Lung (tissue), 12 donors: Measurements from ENCODE around the gene TBX6. TPM values are rescaled to one million over a fixed set of nuclear protein-coding genes. Genes with fewer than 3 reads are reported as not detected.
"Not testable (repeated sequence)": the region's sequence is repeated elsewhere in the genome, so short reads cannot be mapped to it uniquely, and the experiment has no call there.

ENCODE experiments used
- ATAC-seq: fragments of 200-7000 bp; cut with Tn5 transposase; one replicate; pipeline ENCODE4 v1.9.1; 2020; ENCODE audit warnings: moderate number of reproducible peaks; ENCODE audit not compliant: insufficient read depth, low FRiP score
- DNase-seq, 3 donors: peaks; one replicate each; pipeline ENCODE4 v3.0.0-alpha.2; 2013 to 2017
- H3K27ac ChIP-seq, 2 donors: one replicate each; pipeline ENCODE4 v1.5.1; 2013; ENCODE audit warnings: mild to moderate bottlenecking in 2 of 2, moderate library complexity in 2 of 2, control low read depth in 1 of 2, inconsistent platforms in 1 of 2, low read depth in 1 of 2, low read length in 1 of 2
- H3K27me3 ChIP-seq, 3 donors: one replicate each; pipeline ENCODE4 v1.5.1; 2013; ENCODE audit warnings: low read length in 2 of 3; ENCODE audit not compliant: control insufficient read depth in 3 of 3, insufficient read depth in 3 of 3
- H3K36me3 ChIP-seq, 4 donors: one replicate each; pipeline ENCODE4 v1.5.1; 2013; ENCODE audit warnings: low read length in 4 of 4, mild to moderate bottlenecking in 1 of 4, moderate library complexity in 1 of 4; ENCODE audit not compliant: control insufficient read depth in 4 of 4, insufficient read depth in 4 of 4
- H3K4me1 ChIP-seq, 5 donors: one replicate each; pipeline ENCODE4 v1.5.1; 2013; ENCODE audit warnings: low read length in 5 of 5, mild to moderate bottlenecking in 2 of 5, moderate library complexity in 1 of 5; ENCODE audit not compliant: control insufficient read depth in 5 of 5, insufficient read depth in 5 of 5
- H3K4me3 ChIP-seq: one replicate; pipeline ENCODE4 v1.5.1; 2013; ENCODE audit warnings: mild to moderate bottlenecking, control low read depth, moderate library complexity
- H3K9ac ChIP-seq, 2 donors: one replicate each; pipeline ENCODE4 v1.5.1; 2013; ENCODE audit warnings: low read length in 2 of 2, control low read depth in 1 of 2; ENCODE audit not compliant: insufficient read depth in 1 of 2
- H3K9me3 ChIP-seq, 4 donors: one replicate each; pipeline ENCODE4 v1.5.1; 2013; ENCODE audit warnings: low read length in 3 of 4, mild to moderate bottlenecking in 1 of 4, moderate library complexity in 1 of 4; ENCODE audit not compliant: control insufficient read depth in 4 of 4, insufficient read depth in 3 of 4
- WGBS, 2 donors: extraction: QIAGEN DNeasy Blood & Tissue Kit; methylation state at CpG; one replicate each; pipeline ENCODE4 v1.1.7; 2013; 5-methylcytosine and 5-hydroxymethylcytosine counted together
- polyA plus RNA-seq, 2 donors: library from polyadenylated mRNA; stranded (reverse); fragments of 200-250 nt; gene quantifications; one replicate each; pipeline ENCODE4 v1.2.1, GENCODE V29; 2013
- total RNA-seq, 2 donors: library from RNA; depleted of rRNA in 1 of 2; stranded (reverse); fragments of >200 nt in 1 of 2; gene quantifications; one replicate each; pipeline ENCODE4 v1.2.1, GENCODE V29; 2014 to 2021
- TF ChIP-seq, protein P1 (sequence below): IDR thresholded peaks from 2 replicates; pipeline ENCODE4 v1.5.1; 2012; ENCODE audit warnings: mild to moderate bottlenecking; ENCODE audit errors: control extremely low read depth, extremely low read depth
- donor health status: control.
- donor health status: control.
- donor health status: Bipolar disorder and iron deficiency.
- donor health status: healthy.
- donor health status: DM: yes; HTN: yes; CAD: no.

The TBX6 gene
- total and polyA plus RNA-seq, 4 donors: 0.60 to 1.7 (median 1.3) TPM

DNA sequence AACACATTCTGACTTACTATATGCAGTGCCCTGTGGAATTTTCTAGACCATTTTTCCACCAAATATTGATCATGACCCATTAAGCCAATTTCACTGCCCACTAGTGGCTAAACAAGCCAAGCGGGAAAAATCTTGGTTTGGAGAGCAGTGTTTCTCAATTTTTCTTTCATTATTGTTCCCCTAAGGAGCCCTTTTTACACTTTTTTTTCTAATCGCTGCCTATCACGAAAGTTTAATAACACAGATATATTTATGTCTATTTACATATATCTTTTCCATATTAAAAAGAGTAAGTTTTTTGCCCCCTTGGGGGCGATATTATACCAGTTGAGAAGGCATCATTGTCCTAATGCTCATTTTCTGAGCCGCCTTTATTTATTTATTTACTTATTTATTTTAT is 49.9 kb downstream of the TBX6 start:
- TF ChIP-seq, protein P1, sequence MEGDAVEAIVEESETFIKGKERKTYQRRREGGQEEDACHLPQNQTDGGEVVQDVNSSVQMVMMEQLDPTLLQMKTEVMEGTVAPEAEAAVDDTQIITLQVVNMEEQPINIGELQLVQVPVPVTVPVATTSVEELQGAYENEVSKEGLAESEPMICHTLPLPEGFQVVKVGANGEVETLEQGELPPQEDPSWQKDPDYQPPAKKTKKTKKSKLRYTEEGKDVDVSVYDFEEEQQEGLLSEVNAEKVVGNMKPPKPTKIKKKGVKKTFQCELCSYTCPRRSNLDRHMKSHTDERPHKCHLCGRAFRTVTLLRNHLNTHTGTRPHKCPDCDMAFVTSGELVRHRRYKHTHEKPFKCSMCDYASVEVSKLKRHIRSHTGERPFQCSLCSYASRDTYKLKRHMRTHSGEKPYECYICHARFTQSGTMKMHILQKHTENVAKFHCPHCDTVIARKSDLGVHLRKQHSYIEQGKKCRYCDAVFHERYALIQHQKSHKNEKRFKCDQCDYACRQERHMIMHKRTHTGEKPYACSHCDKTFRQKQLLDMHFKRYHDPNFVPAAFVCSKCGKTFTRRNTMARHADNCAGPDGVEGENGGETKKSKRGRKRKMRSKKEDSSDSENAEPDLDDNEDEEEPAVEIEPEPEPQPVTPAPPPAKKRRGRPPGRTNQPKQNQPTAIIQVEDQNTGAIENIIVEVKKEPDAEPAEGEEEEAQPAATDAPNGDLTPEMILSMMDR: no peak
- H3K4me3 ChIP-seq: no peak overlapping the region
- 23 to 28% methylated on average over 5 of the region's 5 CpGs for WGBS, 2 donors
- DNase-seq (peak in 2 of 3 donors; percentile 68 to 72), ATAC-seq (no peak)
- H3K27ac ChIP-seq: no peak overlapping the region
- no peak overlapping the region for H3K9ac ChIP-seq
- no peaks in the 10 kb centered on the region for H3K9me3 ChIP-seq
- peaks cover 0 to 2% (median 0%) of the 10 kb centered on the region in 3 donors for H3K27me3 ChIP-seq
- no peaks in the 10 kb centered on the region for H3K4me1 ChIP-seq
- H3K36me3 ChIP-seq: no peaks in the 10 kb centered on the region

DNA sequence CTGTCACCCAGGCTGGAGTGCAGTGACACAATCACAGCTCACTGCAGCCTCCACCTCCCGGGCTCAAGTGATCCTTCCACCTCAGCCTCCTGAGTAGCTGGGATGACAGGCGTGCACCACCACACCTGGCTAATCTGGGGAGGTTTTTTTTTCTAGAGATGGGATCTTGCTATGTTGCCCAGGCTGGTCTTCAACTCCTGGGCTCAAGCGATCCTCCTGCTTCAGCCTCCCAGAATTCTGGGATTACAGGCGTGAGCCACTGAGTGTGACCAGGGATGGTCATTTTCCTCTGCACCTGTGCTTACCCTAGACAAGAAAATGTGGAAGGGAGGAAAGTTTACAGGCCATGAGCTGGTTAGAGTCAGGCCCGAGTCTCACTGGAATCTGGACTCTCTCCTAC is 51.0 kb downstream of the TBX6 start:
- H3K36me3 ChIP-seq, H3K27ac ChIP-seq, H3K4me3 ChIP-seq, H3K9me3 ChIP-seq, ATAC-seq, H3K27me3 ChIP-seq, H3K4me1 ChIP-seq, DNase-seq, H3K9ac ChIP-seq: not testable (repeated sequence)
- 89 to 90% methylated on average over 5 of the region's 5 CpGs for WGBS, 2 donors

DNA sequence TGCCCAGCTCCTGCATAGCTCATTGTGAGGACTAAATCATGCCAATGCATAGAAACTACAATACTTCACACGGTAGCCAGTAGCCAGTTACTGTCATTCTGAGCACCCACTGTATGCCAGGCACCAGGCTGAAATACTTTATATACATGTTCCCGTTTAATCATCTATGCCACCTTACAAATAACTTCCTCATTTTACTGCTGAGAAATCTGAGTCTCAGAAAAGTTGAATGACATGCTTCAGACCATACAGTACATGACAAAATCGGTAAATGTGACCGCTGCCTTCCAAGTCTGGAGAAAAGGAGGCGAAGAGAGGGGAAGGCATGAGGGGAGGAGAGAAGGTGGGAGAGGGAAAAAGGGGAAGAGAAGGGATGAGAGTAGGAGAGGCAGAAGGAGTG is 51.5 kb downstream of the TBX6 start:
- no peak overlapping the region for H3K4me3 ChIP-seq
- no peaks in the 10 kb centered on the region for H3K4me1 ChIP-seq
- DNase-seq (no peak), ATAC-seq (no peak)
- no peak overlapping the region for H3K27ac ChIP-seq
- H3K36me3 ChIP-seq: no peaks in the 10 kb centered on the region
- 34 to 55% methylated on average over 5 of the region's 5 CpGs for WGBS, 2 donors
- H3K27me3 ChIP-seq: peaks cover 0 to 5% (median 0%) of the 10 kb centered on the region in 3 donors
- TF ChIP-seq, protein P1: no peak
- no peaks in the 10 kb centered on the region for H3K9me3 ChIP-seq
- no peak overlapping the region for H3K9ac ChIP-seq

Other genes starting within 250 kb of the TBX6 start
- gene CDIPT, start 228.7 kb downstream of the TBX6 start, total RNA-seq: 10 to 100 TPM; 66.9 to 71.7 TPM
- 100 to 1,000 TPM in 1 of 2 donors, 10 to 100 TPM in 1; 75.0 to 105 TPM for gene CDIPT, start 228.7 kb downstream of the TBX6 start, polyA plus RNA-seq
- 10 to 100 TPM in 1 of 2 donors, 1 to 10 TPM in 1; 6.4 to 19.2 TPM for gene SEZ6L2, start 192.4 kb downstream of the TBX6 start, total RNA-seq
- 1 to 10 TPM; 4.6 to 5.8 TPM for gene SEZ6L2, start 192.4 kb downstream of the TBX6 start, polyA plus RNA-seq
- 1 to 10 TPM in 1 of 2 donors, under 1 TPM in 1; 0.34 to 4.3 TPM for gene ASPHD1, start 191.4 kb downstream of the TBX6 start, total RNA-seq
- gene ASPHD1, start 191.4 kb downstream of the TBX6 start, polyA plus RNA-seq: 1 to 10 TPM; 3.2 to 4.1 TPM
- gene KCTD13, start 165.7 kb downstream of the TBX6 start, total RNA-seq: 10 to 100 TPM; 18.0 to 26.2 TPM
- 10 to 100 TPM; 15.0 to 15.1 TPM for gene KCTD13, start 165.7 kb downstream of the TBX6 start, polyA plus RNA-seq
- gene TMEM219, start 129.8 kb downstream of the TBX6 start, total RNA-seq: 100 to 1,000 TPM in 1 of 2 donors, 10 to 100 TPM in 1; 56.4 to 141 TPM
- 100 to 1,000 TPM; 127 to 210 TPM for gene TMEM219, start 129.8 kb downstream of the TBX6 start, polyA plus RNA-seq
- 10 to 100 TPM; 55.3 to 71.8 TPM for gene TAOK2, start 118.1 kb downstream of the TBX6 start, total RNA-seq
- 10 to 100 TPM; 33.8 to 55.5 TPM for gene TAOK2, start 118.1 kb downstream of the TBX6 start, polyA plus RNA-seq
- 10 to 100 TPM; 16.9 to 22.7 TPM for gene HIRIP3, start 96.3 kb downstream of the TBX6 start, total RNA-seq
- 10 to 100 TPM; 13.1 to 18.4 TPM for gene HIRIP3, start 96.3 kb downstream of the TBX6 start, polyA plus RNA-seq
- gene INO80E, start 95.7 kb downstream of the TBX6 start, total RNA-seq: 10 to 100 TPM; 37.5 to 68.5 TPM
- 100 to 1,000 TPM in 1 of 2 donors, 10 to 100 TPM in 1; 51.8 to 105 TPM for gene INO80E, start 95.7 kb downstream of the TBX6 start, polyA plus RNA-seq
- gene DOC2A, start 80.9 kb downstream of the TBX6 start, total RNA-seq: 1 to 10 TPM; 2.4 to 8.7 TPM
- gene DOC2A, start 80.9 kb downstream of the TBX6 start, polyA plus RNA-seq: 1 to 10 TPM; 1.4 to 2.9 TPM
- not detected for gene C16orf92, start 68.7 kb downstream of the TBX6 start, total RNA-seq
- not detected for gene C16orf92, start 68.7 kb downstream of the TBX6 start, polyA plus RNA-seq
- gene TLCD3B, start 60.7 kb downstream of the TBX6 start, total RNA-seq: under 1 TPM in 1 of 2 donors, not detected in 1; 0.43 TPM
- gene TLCD3B, start 60.7 kb downstream of the TBX6 start, polyA plus RNA-seq: under 1 TPM in 1 of 2 donors, not detected in 1; 0.03 TPM
- 1,000 to 10,000 TPM in 1 of 2 donors, 100 to 1,000 TPM in 1; 265 to 1,167 TPM for gene ALDOA, start 26.2 kb downstream of the TBX6 start, total RNA-seq
- 1,000 to 10,000 TPM in 1 of 2 donors, 100 to 1,000 TPM in 1; 756 to 1,371 TPM for gene ALDOA, start 26.2 kb downstream of the TBX6 start, polyA plus RNA-seq
- 10 to 100 TPM; 51.7 to 90.7 TPM for gene PPP4C, start 15.9 kb downstream of the TBX6 start, total RNA-seq
- gene PPP4C, start 15.9 kb downstream of the TBX6 start, polyA plus RNA-seq: 100 to 1,000 TPM; 113 to 143 TPM
- 10 to 100 TPM; 56.2 to 69.0 TPM for gene YPEL3, start 4.3 kb upstream of the TBX6 start, total RNA-seq
- gene YPEL3, start 4.3 kb upstream of the TBX6 start, polyA plus RNA-seq: 100 to 1,000 TPM; 118 to 208 TPM
- 1 to 10 TPM; 5.1 to 5.8 TPM for gene GDPD3, start 21.6 kb upstream of the TBX6 start, total RNA-seq
- gene GDPD3, start 21.6 kb upstream of the TBX6 start, polyA plus RNA-seq: 1 to 10 TPM; 4.1 to 6.0 TPM
- gene MAPK3, start 31.3 kb upstream of the TBX6 start, total RNA-seq: 10 to 100 TPM; 50.3 to 96.7 TPM
- 10 to 100 TPM; 65.7 to 83.8 TPM for gene MAPK3, start 31.3 kb upstream of the TBX6 start, polyA plus RNA-seq
- 100 to 1,000 TPM in 1 of 2 donors, 10 to 100 TPM in 1; 47.7 to 143 TPM for gene CORO1A, start 91.7 kb upstream of the TBX6 start, total RNA-seq
- gene CORO1A, start 91.7 kb upstream of the TBX6 start, polyA plus RNA-seq: 100 to 1,000 TPM in 1 of 2 donors, 10 to 100 TPM in 1; 41.8 to 419 TPM
- gene BOLA2B, start 101.7 kb upstream of the TBX6 start, total RNA-seq: 100 to 1,000 TPM in 1 of 2 donors, 1 to 10 TPM in 1; 9.8 to 111 TPM
- 100 to 1,000 TPM; 253 to 320 TPM for gene BOLA2B, start 101.7 kb upstream of the TBX6 start, polyA plus RNA-seq
- gene SLX1A, start 102.0 kb upstream of the TBX6 start, total RNA-seq: 10 to 100 TPM; 24.0 to 96.0 TPM
- 10 to 100 TPM; 63.4 to 86.8 TPM for gene SLX1A, start 102.0 kb upstream of the TBX6 start, polyA plus RNA-seq
- gene SULT1A3, start 107.3 kb upstream of the TBX6 start, total RNA-seq: 10 to 100 TPM; 16.3 to 22.4 TPM
- gene SULT1A3, start 107.3 kb upstream of the TBX6 start, polyA plus RNA-seq: 10 to 100 TPM in 1 of 2 donors, 1 to 10 TPM in 1; 8.3 to 32.8 TPM
- 10 to 100 TPM in 1 of 2 donors, 1 to 10 TPM in 1; 8.4 to 22.9 TPM for gene NPIPB13, start 156.6 kb upstream of the TBX6 start, total RNA-seq
- 1 to 10 TPM; 3.5 to 4.7 TPM for gene NPIPB13, start 156.6 kb upstream of the TBX6 start, polyA plus RNA-seq